Measurements from ENCODE around the gene MRPS23.
A peak's percentile ranks its signal among the peaks of the same experiment; 100 is the strongest.

The MRPS23 gene

GRCh38 chr17:57879437-57880085 lies 29.7 kb upstream of the MRPS23 start:
- no peak for DNase-seq (ENCODE audit: low read depth, low spot score)

GRCh38 chr17:57877803-57878377 lies 28.0 kb upstream of the MRPS23 start:
- no peak for DNase-seq (ENCODE audit: low read depth, low spot score)

GRCh38 chr17:57876866-57877237 lies 27.0 kb upstream of the MRPS23 start:
- no peak for DNase-seq (ENCODE audit: low read depth, low spot score)

GRCh38 chr17:57876023-57876865 lies 26.4 kb upstream of the MRPS23 start:
- DNase-seq (ENCODE audit: low read depth, low spot score): no peak

GRCh38 chr17:57875290-57876022 lies 25.6 kb upstream of the MRPS23 start:
- peak; percentile 90 for DNase-seq (ENCODE audit: low read depth, low spot score)

GRCh38 chr17:57874434-57875289 lies 24.8 kb upstream of the MRPS23 start:
- peak; percentile 89 for DNase-seq (ENCODE audit: low read depth, low spot score)

GRCh38 chr17:57874058-57874419 lies 24.2 kb upstream of the MRPS23 start:
- DNase-seq (ENCODE audit: low read depth, low spot score): no peak

GRCh38 chr17:57873261-57874057 lies 23.6 kb upstream of the MRPS23 start:
- DNase-seq (ENCODE audit: low read depth, low spot score): no peak

GRCh38 chr17:57872536-57872935 lies 22.7 kb upstream of the MRPS23 start:
- no peak for DNase-seq (ENCODE audit: low read depth, low spot score)

GRCh38 chr17:57871863-57872262 lies 22.0 kb upstream of the MRPS23 start:
- no peak for DNase-seq (ENCODE audit: low read depth, low spot score)

GRCh38 chr17:57871155-57871554 lies 21.3 kb upstream of the MRPS23 start:
- no peak for DNase-seq (ENCODE audit: low read depth, low spot score)

GRCh38 chr17:57870283-57870635 lies 20.4 kb upstream of the MRPS23 start:
- DNase-seq (ENCODE audit: low read depth, low spot score): no peak

- DNase-seq (ENCODE audit: low read depth, low spot score): no peak
Observed at GRCh38 chr17:57869617-57870282, 19.9 kb upstream of the MRPS23 start.

- DNase-seq (ENCODE audit: low read depth, low spot score): no peak
Observed at GRCh38 chr17:57868910-57869616, 19.2 kb upstream of the MRPS23 start.

- DNase-seq (ENCODE audit: low read depth, low spot score): no peak
Observed at GRCh38 chr17:57868007-57868909, 18.4 kb upstream of the MRPS23 start.

- DNase-seq (ENCODE audit: low read depth, low spot score): no peak
Observed at GRCh38 chr17:57867126-57867525, 17.3 kb upstream of the MRPS23 start.

- DNase-seq (ENCODE audit: low read depth, low spot score): no peak
Observed at GRCh38 chr17:57866723-57867122, 16.9 kb upstream of the MRPS23 start.

- DNase-seq (ENCODE audit: low read depth, low spot score): no peak
Observed at GRCh38 chr17:57866319-57866718, 16.5 kb upstream of the MRPS23 start.

Measured in brain pericyte (primary cell).